GM18873 (cell line): ENCODE data around the gene ITFG1.

Source experiments
- ATAC-seq: cut with Tn5 transposase; IDR thresholded peaks from one replicate; pipeline ENCODE4 v1.9.1; 2021; ENCODE audit warnings: mild to moderate bottlenecking, moderate library complexity, moderate number of reproducible peaks; ENCODE audit not compliant: unreplicated experiment, low FRiP score

The ITFG1 gene

DNA sequence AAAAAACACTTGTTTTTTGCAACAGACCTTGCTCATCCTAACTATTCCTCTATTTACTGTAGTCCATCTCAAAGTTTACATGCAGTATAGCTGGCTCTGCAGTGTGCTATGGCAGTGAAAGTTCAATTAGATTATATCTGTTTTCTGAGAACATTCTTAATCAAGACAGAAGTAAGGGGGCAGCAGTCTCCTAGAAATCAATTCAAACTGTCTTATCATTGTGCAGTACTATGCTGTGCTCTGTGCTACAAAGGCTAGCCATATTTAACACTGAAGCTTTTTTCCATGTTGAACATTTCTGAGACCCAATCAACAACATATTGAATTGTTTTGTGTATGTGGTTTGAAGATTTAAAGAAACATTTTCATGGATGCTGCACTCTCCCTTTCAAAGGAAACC is 328.6 kb downstream of the ITFG1 start:
- ATAC-seq, result no peak

GRCh38 chr16:47129755-47130435 is 331.0 kb downstream of the ITFG1 start:
- ATAC-seq, result no peak

DNA sequence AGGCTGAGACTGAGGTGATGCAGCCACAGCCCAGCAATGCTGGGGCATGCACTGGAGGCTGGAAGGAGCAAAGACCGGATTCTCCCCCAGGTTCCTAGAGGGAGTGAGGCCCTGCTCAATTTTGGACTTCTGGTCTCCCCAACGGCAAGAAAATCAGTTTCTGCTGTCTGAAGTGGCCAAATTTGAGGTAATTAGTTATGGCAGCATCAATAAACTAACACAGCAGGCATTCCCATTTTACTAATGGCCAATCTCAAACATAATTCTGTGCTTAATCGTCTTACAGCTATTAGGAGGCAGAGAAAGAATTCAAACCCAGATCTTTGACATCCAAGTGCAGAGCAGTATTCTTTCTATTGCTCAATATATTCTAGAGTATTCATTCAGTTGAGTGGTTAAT is 333.3 kb downstream of the ITFG1 start:
- no peak for ATAC-seq

DNA sequence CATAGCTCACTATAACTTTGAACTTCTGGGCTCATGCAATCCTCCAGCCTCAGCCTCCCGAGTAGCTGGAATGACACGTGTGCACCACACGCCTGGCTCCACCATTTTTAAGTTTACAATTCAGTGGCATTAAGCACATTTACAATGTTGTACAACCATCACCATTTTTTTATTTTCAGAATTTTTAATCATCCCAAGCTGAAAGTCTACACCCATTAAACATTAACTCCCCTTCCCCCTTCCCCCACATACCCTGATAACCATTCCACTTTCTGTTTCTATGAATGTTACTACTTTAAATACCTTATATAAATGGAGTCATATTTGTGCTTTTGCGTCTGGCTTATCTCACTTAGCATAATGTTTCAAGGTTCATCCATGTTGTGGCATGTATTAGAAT is 335.1 kb downstream of the ITFG1 start:
- no peak for ATAC-seq

GRCh38 chr16:47113130-47113529 is 347.7 kb downstream of the ITFG1 start:
- no peak for ATAC-seq

GRCh38 chr16:47110939-47111338 is 349.9 kb downstream of the ITFG1 start:
- ATAC-seq, result no peak

GRCh38 chr16:47109361-47109760 is 351.5 kb downstream of the ITFG1 start:
- ATAC-seq, result no peak
